GM19455 (cell line): ENCODE measurements around the gene TLE4.

Experiments used
- ATAC-seq: cut with Tn5 transposase; IDR thresholded peaks from one replicate; pipeline ENCODE4 v1.9.1; 2021; ENCODE audit not compliant: unreplicated experiment

Gene TLE4

DNA sequence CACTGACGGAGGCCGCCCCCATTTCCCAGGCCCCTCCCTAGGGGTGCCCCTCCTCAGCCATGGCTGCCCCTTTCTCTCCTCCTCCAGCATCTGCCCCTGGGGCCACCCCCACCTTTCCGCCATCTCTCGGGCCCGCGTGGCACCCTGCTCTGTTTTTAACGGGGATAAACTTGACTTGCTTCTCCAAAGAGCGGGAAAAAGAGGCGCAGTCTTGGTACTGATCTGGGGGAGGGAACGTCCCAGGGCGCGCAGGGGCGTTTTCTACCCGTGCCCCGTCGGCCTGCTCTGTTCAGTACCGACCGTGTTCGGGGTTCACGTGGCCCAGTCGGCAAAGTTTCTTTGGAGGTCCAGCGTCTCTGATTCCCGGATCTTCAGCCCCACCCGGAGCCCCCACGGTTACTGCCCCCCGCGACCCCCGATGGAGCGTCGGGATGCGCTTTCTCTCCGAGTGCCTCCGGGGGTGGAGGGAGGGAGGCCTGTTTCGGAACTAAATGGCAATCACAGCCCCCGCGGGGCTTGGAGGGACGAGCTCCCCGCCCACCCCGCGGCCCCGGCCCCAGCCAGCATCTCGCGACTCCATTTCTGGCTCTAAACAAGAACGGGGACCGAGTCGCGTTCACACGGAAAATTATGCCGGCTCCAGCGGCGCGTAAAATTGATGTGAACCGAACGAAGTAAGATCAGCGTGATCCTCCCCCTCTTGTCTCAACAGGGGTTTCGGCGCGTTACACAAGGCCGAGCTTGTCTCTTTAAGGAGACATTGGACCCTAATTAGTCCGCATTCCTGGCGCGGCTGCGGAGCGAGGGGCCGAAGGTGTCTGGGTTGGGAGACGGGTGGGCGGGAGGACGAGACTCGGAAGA lies 1.1 kb upstream of the TLE4 start:
- ATAC-seq = no peak

DNA sequence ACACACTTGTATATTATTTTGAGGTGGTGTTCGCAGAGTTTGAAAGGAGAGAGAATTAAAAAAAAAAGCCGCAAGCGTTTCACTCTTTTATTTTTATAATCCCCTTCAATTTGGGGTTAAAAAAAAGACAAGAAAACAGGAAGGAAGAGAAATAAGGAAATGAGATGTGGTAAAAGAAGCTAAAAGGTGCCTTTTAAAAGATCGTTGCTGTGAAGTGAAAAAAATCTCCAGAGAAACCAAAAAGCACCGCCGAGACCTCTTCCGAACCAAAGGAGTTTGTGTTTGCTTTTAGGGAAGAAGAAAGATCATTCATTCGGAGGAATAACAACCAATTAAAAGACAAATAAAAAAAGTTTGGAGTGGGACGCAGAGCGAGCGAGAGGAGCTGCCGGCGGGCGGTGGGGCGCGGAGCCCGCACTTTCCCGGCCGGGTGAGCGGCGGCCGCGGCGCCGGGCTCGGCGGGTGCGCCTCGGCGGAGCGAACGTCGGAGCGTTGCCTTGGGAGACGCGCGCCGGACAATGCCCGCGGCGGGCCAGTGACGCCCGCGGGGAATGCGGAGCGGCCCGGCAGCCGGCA lies 355 bp downstream of the TLE4 start:
- no peak for ATAC-seq

DNA sequence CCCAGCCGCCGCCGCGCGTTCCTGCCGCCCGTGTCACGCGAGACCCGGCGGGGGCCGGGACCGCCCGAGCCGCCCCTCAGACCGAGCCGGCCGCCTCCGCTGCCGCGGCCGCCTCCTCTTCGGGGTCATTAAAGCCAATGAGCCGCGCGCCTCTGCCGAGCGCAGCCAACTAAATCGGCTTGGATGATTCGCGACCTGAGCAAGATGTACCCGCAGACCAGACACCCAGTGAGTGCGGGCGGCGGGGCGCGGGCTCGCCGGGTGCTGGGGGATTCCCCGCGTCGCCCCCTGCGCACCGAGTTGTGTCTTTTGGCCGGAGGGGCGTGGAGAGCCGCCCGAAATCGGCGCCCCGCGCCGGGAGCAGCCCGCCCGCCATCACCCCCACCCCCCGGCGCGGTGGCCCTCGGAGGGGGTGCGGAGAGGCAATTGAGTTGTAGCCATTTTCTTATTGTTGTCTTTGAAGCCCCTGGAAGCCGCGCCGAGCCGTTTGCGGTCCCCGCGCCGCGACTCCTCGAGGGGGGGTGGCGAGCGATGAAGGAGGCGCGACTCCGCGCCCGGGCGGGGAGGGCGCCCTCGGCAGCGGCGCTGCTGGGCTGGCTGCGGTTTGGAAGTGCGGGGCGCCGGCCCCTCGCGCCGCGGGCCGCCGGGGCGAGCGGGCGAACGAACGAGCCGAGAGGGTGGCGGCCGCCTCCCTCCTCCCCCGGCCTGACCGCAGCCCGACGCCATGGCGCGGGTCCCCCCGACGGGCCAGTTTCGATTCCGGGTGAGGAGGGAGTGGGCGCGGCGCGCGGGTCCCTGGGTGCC lies 1.0 kb downstream of the TLE4 start:
- no peak for ATAC-seq

DNA sequence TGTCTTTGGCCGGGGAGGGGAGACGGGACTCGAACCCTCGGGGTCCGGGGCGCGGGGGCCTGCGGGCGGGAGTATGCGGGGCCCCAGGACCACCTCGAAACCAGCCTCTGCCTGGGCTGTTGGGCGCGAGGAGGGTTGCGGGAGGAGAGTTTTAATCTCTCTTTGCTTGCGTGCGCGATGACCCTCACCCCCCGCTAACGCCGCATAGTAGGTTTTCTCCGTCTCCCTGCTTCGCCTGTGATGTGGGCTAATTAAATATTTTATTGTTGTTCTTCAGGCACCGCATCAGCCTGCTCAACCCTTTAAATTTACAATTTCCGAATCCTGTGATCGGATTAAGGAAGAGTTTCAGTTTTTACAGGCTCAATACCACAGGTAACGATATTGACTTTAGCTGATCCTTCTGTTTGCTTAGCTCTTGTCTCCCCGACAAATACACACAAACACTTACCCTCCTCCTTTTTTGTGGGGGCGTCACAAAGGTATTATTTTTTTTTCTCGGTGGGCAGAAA lies 1.7 kb downstream of the TLE4 start:
- no peak for ATAC-seq

DNA sequence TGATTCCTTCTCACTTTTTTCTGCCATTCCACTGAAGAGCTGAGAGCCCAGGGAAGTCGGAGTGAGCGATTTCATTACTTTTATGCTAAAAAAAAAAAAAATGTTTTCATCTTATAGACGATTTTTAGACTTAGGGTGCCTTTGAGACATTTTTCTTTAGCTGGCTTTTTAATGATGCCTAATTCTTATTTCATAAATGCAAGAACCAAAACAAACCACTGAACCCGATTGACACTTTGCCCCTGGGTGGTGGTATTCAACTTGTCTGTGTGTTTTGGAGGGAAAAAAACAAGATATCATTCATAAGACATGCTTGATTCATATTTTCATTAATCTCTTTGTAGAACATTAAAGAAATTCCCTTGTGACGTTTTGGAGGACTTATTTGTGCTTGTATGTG lies 2.4 kb downstream of the TLE4 start:
- ATAC-seq = no peak

DNA sequence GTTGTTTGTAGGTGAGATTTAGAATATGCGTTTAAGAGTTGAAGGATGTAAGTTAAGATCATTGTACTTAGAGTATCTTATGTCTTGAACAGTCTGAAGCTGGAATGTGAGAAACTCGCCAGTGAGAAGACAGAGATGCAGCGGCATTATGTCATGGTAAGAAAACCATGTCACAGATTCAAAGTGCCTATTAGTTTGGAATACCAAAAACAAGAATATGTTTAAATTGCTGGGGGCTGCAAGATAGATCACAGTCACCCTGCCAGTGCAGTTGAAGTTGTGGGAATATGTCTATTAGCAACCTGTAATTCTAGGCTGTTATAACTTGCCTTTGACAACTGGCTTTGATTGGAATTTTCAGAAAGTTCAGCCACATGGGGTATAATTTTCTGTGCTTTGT lies 3.0 kb downstream of the TLE4 start:
- no peak for ATAC-seq

DNA sequence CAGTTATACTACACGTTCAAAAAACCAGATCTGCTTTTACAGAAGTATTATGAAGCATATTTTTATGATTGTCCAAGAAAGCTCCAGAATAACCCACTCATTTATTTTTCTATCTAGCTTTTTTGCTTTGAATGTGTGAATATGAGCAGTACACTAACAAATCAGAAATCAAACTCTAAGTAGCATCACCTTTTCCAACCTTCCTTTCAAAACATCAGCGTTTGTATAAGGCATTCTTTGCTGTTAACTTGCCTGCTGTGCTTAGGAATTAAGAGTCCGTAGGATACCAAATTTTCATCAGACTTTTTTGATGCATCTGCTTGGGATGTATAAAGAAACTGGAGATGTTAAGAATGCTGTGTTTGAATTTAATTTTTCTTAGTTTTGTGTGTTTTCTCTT lies 3.8 kb downstream of the TLE4 start:
- no peak for ATAC-seq

DNA sequence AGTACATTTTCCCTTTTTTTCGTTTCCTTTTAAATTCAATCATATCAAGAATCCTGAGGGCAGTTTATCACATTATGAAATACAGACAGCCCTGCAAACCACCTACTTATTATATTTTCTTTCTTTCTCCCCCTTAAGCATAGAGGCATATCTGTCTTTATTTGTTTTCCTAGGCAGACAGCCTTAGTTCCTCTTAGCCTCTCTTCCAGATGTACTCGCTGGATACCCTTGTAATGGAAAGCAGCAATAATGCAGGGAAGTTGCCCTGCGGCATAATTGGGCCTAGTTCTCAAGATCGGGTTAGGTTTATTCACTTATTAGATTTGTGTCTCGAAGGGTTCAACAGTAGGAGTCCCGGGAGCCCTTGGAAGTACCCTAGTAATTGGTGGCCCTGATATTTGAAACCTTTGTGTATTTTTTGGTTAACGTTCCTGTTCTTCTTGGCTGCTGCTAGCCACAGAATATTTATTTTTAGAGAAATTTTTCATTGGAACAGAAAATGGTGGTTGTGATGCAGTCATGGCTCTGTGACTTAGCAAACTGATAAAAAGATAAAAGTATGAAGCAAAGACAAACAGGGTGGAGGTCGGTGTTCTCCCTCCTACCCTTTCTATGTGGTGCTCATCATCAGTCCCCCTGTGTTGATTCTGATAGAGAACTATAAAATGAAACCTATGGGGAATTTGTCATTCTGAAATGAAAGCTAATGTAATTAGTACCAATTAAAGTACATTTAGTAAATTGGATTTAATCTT lies 6.4 kb downstream of the TLE4 start:
- no peak for ATAC-seq

DNA sequence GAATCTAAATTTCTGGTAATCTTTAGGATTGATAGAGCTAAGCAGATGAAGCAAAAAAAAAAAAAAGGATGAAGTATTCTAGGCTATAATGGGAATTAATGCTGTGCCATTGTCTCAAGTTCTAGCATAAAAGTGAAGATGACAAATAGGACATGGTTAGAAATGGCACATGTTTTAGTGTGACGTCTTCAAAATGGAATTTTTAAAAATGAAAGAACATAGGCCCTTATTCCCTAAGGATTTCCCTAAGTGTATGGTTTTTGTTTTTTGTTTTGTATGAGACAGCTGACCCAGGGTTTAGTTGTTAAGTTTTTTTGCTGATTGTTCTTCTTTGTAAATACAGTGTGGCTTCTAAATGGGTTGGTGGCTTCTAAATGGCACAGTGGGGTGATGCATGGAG lies 7.1 kb downstream of the TLE4 start:
- no peak for ATAC-seq

DNA sequence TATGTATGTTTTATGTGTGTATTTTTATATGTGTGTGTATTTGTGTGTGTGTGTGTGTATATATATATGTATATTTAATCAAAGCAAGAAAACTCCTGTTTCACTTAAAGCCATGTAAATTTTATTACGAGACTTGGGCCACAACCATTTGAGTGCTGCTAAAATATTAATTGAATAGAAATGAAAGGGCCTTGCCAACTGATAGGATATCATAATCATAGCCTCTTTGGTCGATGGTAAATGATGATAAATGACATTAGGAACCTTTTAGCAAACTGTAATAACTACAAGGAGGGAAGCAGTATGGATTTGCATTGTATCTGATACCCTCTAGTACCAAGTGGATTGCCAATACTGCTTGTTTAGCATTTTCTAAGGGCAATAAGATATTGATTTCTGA lies 7.9 kb downstream of the TLE4 start:
- ATAC-seq = no peak

DNA sequence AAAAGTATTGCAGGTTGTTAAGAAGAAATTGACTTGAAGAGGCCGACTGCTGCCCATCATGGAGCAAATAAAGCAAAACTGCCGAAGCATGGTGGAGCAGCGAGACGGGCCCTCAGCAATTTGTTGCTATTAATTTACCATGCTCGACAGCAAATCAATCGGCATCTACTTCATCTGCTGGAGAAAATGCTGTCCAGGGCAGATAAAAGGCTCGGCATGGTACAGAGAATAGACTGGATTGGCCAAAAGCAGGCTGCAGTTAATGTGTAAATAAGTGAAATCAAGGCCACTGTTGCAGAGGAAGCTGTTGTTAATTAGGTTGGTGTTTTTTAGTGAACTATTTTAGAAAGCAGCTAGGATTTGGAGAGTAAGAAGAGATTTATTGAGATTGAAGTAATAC lies 8.3 kb downstream of the TLE4 start:
- no peak for ATAC-seq

DNA sequence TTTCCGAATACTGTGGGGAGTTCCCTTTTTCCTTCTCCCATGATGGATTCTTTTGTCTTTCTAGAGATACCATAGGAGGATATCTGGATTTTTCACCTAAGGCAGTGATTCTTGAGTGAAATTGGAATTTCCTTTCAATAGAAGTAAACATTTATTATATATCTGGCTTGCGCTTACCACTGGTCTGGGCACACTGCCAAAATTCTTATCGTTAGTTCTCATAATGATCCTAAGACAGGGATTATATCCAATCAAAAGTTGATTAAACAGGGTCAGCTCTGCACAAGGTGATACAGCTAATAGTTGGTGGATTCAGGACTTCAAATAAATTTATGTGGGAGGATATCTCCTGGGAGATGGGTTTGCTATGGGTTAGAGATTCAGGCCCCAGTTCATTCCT lies 9.6 kb downstream of the TLE4 start:
- no peak for ATAC-seq

DNA sequence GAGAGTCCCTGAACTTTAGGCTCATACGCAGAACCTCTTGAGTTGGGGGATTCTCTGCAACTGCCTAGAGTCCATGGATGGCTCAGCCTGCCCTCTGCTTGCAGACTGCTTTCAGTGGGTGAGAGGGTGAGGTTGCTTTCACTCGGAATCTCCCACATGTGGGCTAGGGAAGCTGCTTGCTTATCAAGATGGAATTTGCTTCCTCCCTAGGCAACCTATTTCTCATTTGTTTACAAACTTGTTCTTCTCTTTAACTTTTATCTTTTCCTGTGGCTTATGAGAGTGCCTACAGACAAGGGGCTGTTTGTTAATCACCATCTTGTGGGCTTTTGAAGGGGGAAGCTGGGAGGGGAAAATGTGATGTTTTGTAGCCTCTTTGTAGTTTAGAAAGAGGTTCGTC lies 10.0 kb downstream of the TLE4 start:
- no peak for ATAC-seq

DNA sequence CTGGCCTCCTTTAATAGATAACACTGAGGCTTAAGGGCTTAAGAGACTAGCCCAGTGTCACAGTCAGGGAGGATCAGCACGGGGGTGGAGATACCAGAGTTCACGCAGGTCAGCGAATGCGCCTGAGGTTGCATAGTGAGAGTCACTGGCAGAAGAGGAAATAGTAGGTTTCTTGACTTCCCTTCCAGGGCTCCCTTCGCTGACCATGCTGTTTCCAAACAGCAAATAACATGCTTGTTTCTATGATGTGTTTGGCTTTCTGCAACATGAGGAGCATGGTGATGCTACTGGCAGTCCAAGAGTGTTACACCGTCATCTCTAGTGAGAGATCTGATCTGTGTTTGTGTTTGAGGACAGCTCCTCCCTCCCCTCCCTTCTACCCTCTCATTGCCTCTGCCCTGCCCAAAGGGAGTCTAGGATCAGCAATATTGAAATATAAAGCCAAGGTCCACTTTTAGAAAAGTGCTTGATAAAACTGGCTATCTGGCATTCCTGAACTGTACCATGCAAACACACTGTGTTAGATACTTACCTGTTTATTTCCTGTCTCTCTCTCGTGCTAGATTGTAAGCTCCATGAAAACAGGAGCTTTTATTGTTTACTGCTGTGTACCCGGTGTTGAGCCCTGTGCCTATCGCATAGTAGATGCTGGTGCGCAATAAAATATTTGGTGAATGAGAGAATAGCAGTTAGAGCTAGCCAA lies 12.3 kb downstream of the TLE4 start:
- ATAC-seq = no peak

DNA sequence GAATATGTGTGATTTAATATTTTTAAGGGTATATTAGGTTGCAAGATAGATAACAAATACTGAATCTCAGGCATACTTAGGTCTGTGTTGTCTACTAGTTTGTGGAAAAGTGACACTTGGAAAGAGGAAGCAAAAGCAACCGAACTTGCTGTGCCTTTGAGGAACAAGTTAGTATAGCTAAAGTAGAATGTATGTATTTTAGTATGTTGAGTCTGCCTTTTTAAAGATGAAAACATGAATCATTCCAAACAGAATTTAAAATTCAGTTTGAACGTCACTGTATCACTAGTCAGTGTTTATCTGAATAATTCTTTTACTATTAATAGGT lies 12.9 kb downstream of the TLE4 start:
- no peak for ATAC-seq

DNA sequence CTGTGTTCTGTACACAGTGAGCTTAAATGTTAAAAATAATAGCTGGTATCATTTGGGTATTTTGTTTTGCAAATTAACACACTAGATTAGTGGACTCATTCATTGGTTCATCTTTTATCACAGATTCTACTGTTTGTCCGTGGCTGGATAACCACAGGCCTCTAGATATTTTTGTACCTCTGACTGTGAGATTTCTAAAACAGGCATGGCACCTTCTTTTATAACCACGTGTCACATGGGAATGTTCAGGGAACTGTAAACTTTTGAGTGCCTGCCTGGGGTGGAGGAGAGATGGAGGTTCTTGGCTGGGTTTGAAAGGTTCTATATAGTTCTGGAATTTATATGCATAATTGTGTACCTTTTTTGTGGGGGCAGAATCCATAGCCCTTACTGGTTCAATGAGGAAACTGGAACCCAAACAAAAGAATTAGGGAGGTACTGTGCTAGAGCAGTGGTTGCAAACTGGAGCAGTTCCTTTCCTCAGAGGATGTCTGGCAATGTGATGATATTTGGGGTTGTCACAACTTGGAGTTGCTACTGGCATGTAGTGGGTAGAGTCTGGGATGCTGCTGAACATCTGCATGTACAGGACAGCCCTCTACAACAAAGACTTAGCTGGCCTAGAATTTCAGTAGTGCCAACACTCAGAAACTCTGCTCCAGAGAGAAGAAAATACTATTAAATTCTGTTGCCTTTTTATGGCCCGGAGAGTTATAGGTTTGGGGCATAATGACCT lies 16.9 kb downstream of the TLE4 start:
- ATAC-seq = no peak

DNA sequence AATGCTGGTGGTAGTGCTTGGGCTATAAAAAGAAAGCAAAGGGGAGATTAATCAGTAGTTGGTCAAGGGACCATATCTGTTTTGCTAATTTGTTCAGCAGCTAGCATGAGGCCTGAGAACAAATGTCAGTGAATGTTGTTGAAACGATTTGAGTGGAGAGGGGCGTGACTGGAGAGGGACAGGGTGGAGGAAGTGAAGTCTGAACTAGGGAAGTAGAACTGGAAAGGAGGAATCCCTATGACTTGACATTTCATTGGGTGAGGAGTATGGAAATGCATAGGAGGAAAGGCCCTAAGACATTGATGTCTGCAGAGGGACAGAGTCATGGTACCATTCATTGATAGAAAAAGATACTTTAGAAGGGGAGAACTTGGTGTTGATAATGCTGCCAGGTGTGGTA lies 19.7 kb downstream of the TLE4 start:
- no peak for ATAC-seq

DNA sequence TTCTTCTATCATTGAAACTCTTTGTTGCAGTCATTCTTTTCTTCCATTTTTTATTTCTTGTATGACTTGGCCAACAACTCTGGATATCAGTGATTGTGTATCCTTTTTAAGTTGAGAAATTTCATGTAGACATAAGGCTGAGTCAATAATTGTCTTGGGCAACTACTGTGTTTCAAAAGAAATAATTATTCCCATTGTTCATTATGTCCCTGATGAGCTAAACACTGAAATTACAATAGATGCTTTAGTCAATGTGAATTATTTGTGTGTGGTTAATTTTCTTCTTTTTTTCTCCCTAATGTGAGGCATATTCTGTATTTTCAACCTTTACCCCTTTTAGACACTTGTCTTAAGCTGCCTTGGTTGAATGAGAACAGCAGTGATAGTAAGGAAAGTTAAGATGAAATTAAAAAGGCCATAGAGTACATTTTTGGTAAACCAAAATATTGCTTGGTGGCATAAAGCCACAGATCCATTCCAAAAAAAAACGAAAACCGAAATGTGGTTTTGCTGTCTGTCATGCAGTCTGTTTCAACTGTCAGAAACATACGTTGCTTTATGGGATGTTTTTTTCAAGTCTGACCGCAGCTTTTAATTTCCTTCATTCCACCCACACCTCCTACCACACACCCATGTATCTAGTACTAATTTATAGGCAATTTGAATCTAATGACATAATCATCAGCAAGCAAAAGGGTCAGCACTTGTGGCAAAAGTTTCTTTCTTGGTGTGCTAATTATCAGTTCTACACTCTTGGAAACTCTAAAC lies 21.1 kb downstream of the TLE4 start:
- no peak for ATAC-seq
